Adrenal gland (tissue), 5 donors: ENCODE data around the gene LRP1B.

ENCODE experiments used
- POLR2A ChIP-seq, 2 donors: fragments of 450-650 bp; IDR thresholded peaks; one replicate each; pipeline ENCODE4 v1.6.1; 2017; ENCODE audit warnings: antibody characterized with exemption in 2 of 2, mild to moderate bottlenecking in 2 of 2, moderate library complexity in 1 of 2
- TF ChIP-seq, protein P1 (sequence below), 6 experiments: fragments of 450-650 bp in 4 of 6; fragments of 200-600 bp in 2 of 6; sonication (generic) in 1 of 6; IDR thresholded peaks; 1 replicate in 5 of 6; 2 replicates in 1 of 6; pipeline versions ENCODE4 v1.5.1 to v1.8.0; 2016 to 2021; ENCODE audit warnings: antibody characterized with exemption in 6 of 6, mild to moderate bottlenecking in 2 of 6, moderate library complexity in 1 of 6
- donor health status: DM: no; HTN: no; CAD: no.

GRCh38 chr2:141242008-141242407 is 888.8 kb downstream of the LRP1B start:
- TF ChIP-seq, protein P1, sequence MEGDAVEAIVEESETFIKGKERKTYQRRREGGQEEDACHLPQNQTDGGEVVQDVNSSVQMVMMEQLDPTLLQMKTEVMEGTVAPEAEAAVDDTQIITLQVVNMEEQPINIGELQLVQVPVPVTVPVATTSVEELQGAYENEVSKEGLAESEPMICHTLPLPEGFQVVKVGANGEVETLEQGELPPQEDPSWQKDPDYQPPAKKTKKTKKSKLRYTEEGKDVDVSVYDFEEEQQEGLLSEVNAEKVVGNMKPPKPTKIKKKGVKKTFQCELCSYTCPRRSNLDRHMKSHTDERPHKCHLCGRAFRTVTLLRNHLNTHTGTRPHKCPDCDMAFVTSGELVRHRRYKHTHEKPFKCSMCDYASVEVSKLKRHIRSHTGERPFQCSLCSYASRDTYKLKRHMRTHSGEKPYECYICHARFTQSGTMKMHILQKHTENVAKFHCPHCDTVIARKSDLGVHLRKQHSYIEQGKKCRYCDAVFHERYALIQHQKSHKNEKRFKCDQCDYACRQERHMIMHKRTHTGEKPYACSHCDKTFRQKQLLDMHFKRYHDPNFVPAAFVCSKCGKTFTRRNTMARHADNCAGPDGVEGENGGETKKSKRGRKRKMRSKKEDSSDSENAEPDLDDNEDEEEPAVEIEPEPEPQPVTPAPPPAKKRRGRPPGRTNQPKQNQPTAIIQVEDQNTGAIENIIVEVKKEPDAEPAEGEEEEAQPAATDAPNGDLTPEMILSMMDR (IDR thresholded peaks at IDR 0.05) = no peak
- no peak for TF ChIP-seq POLR2A (IDR thresholded peaks at IDR 0.05)
